Measurements from ENCODE around the gene SPRR3.

Gene SPRR3, protein sequence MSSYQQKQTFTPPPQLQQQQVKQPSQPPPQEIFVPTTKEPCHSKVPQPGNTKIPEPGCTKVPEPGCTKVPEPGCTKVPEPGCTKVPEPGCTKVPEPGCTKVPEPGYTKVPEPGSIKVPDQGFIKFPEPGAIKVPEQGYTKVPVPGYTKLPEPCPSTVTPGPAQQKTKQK

DNA sequence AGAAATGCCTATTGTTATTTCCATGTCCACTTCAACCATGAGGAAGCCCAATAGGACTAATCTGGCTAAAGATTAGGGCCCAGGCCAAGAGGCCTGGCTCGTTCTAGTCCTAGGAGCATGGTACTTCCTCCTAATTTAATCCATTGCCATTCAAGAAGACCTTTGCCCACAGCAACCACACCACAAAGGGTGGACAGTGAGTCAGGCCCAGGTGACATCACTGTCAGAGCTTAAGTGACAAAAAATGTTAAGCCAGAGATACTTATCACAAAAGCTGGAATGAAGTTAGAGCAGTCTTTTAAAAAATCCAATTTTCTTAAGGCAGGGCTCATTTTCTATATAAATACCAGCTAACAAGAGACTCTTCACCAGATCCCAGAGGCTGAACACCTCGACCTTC, at the start of gene SPRR3:
TSS of gene SPRR3 (plus strand) at position 368 of the 400 bp plus-strand sequence. CDS start 1,272 bp downstream, outside the sequence.
- DNase-seq, result no peak

DNA sequence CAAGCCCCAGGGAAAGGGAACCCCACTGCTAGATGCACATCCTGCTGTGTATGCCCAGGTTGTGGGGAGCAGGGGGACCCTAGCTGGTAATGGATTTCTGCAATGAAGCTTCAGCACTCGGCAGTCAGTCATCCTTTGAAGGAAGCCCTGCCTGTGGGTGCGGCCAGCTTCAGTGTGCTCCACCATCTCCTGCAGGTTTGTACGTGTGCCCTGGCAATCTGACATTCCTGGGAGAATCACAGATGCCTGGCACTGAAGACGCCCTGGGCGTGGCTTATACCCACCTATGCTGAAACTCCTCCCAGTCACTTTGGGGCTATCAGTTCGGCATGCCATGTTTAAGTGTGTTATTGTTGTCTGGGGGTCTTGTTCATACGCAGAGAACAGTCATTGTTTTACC, 47.8 kb upstream of the SPRR3 start:
- DNase-seq, result no peak

DNA sequence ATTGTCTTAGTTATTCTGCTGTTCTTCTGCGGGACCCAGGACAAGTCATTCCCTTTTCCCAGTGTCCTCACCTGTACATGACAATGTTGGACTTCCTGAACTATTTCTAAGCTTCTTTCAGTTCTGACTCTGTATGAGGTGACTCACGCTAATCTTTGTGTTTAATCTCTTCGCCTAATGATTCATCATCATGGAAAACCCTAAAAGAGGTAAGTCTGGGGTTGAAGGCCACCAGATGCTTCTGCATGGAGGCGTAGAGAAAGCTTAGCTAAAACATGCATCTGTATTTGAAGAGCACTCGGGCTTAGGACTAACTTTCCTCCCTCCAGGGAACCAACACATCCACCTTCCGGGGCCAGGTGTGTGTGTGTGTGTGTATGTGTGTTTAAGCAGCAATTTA, 47.1 kb upstream of the SPRR3 start:
- DNase-seq, result no peak

DNA sequence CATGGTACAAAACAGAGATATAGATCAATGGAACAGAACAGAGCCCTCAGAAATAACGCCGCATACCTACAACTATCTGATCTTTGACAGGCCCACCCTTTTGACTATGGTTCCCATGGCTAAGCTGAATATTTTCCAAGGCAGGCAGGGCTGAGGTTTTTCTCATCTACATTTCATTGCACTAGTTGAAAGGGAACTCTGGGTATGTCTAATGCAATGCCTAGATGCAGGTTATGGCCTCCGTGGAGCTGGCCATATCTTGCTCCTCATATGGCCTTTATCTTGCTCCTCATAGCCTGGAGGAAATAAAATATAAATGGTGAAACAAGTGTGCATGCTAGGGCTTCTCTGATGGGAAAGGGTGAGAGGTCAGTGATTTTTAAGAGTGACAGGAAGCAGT, 44.0 kb upstream of the SPRR3 start:
- DNase-seq, result no peak

DNA sequence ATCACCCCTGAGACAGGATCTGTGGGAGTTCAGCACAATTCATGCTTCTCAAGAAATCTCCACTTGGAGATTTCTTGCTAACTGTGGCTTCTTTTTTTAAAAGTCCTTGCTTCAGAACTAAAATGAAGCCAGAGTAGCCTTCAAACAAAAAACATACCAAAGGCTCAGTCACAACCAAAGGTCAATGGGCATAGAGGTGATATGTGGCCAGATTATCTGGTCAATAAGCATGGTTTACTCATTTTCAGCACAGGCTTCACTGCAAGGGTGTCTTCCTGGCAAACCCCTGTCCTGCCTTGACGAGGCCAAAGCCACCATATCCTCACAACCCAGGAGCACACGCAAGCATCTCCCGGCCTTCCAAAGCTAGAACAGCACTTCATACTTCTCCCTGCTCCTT, 42.3 kb upstream of the SPRR3 start:
- DNase-seq, result no peak

DNA sequence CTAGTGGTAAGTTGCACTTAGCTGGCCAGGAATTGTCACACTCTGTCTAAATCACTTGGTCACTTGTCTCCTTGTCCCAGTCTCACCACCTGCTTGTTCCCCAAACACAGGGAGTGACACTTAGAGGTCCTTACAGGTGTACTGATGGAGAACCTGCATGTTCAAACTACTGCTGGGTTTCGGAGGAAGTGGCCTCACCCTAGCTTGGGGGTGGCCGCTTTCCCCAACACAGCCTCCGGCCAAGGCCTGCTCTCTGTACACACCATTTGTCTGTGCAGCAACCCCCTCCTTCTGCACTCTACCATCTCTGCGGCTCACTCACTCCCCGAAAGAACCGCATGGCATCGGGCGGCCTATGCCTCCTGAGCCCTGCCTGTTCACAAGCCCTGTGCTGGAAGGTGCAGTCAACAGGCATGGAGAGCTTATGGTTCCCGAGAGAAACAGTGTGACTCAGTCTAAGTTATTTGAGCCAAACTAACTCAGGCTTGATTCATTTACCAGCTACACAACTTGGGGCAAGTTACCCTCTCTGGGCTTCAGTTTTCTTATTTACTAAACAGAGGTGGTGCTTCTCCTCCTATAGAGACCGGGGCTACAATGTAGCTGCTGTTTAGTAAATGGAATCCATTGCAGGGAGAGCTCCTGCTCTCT, 41.6 kb upstream of the SPRR3 start:
- DNase-seq, result no peak

DNA sequence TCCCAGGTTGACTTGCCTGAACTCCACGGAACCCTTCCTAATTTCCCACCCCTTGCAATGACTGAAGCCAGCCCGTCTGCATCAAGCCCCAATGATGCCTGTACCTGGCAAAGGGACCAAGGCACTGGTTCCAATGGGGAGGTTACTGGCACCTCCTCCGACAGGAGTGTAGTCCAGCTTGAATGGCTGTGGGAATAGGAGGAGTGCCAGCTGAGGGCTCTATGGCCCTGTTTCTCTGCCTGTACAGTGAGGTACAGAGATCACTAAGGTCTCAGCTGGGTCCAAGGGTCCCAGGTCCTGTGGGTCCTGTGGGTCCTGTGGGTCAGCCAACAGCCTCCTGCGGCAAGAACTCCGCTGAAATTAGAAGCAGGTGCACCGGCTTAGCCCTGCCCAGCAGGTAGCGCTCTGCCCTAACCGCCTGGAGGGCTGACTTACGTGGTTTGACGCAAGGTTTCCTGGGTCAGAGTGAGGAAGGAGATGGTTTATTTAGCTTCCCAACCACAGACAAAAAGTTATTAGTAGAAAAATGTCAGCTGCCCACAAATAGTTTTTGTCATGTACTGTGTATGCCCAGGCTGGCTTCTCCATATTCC, 41.0 kb upstream of the SPRR3 start:
- DNase-seq, result no peak

DNA sequence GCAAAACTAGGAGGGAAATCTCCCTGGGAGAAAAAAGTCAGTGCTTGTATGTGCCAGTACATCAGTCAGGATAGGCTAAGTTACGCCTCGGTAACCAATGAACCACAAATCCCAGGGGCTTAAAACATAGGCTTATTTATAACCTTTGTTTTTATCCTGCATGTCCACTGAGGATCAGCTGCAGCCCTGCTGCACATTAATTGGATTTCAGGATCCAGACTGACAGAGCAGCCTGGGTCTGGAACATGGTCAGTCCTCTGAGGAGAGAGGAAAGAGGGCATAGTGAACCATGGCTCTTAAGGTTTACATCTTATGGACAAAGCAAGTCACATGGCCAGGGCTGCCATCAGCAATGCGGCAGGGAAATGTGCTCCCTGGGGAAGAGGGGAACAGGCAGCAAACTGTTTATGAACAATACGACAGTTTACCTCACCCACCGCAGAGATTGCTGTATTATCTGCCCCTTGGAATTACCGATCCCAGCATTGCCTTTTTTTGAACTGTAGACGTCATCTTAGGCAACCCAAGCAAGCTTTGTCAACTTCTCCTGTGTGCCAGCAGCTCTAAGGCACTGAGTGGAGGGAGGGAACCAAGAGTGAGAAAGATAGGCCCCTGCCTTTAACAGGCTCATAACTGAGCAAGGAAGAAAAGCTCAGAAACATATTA, 40.2 kb upstream of the SPRR3 start:
- no peak for DNase-seq

DNA sequence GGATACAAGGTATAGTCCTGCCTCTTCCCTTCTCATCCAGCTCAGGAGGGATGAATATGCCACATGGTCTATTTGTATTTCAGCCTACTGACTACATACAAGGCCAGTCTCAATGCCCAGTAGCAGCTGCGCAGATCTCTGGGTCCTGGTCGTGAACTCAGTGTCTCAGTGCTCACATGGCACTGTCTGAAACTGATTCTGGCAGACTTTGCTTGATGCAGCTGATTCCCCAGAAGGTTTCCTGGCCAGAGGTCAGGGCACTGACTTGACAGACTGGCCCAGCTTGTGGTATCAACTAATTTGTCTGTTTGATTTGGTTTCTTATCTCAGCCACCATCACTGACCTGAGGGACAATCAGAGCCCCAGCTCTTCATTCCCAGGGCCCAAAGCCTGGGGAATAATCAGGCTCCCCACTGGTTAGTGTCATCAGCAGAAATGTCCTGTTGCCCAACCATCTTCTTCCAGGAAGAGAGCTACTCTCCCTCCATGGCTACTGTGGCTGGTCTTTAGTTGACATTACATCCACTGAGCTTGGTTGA, 38.6 kb upstream of the SPRR3 start:
- DNase-seq, result no peak

DNA sequence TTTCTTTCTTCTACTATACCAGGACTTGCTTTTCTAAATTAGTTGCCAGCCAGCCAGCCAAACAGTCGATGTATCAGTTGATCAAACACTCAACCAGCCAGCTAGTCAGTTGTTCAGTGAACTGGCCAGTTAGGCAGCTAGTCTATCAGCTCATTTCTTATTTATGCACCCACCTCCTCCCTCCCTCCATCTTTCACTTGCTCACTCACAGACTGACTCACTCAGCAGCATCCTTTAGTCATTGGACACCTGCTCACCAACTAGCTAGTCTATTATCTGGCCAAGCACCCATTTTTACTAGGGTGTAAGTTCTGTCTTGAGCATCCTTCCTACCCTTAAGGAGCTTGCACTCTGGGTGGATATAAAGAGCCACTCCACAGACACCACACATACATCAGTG, 37.0 kb upstream of the SPRR3 start:
- DNase-seq, result no peak

DNA sequence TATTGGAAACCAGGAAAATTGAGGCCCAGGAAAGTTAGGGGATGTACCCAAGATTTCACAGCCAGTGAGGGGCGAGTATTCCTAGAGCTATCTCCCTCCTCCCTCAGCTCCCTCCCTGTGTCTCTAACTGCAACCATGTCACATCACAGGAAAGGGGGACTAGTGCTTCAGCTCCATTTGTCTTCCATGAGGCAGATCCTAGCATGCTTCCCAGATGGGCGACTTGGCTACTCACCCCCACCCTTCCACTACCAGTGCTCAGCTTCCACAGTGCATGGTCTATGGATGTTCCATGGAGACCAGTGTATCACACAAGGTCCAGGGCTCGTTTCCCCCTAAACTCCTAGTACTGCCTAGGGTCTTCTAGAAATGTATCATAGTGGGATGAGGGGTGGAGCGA, 35.7 kb upstream of the SPRR3 start:
- DNase-seq, result no peak

DNA sequence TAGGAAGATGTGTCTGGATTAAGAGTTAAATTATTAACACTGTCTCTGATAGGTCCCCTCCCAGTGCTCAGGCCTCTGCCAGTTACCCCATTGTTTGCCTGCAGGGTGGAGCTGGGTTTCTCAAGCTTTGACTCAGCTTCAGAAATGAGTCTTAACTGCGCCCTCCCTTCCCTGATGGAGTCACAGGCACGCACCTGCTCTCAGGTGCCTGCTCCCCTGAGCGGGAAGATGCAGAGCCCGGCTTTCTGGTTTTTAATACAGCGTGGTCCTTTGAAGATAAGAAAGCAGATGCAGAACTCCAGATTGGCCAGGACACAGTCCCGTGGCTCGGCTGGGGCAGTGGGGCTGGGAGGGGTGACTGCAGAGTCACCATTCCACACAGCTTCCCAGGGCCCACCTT, 34.3 kb upstream of the SPRR3 start:
- no peak for DNase-seq

DNA sequence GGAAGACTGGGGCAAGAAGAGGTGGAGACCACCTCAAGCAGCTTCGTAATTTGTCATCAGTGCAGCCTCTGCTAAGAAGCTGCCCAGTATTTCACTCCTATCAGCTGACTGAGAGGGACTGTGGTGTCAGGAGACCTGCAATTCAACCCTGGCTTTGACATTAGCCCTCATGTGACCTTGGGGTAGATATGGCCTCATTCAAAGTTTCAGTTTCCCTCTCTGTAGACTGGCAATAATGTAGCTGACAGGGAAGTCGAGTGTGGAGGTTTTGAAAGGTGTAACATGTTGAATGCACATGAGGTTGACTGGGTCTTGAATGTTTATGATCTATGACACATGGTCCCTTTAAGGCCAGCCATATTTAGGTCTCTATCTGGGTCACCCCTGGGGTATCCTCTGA, 33.3 kb upstream of the SPRR3 start:
- no peak for DNase-seq

DNA sequence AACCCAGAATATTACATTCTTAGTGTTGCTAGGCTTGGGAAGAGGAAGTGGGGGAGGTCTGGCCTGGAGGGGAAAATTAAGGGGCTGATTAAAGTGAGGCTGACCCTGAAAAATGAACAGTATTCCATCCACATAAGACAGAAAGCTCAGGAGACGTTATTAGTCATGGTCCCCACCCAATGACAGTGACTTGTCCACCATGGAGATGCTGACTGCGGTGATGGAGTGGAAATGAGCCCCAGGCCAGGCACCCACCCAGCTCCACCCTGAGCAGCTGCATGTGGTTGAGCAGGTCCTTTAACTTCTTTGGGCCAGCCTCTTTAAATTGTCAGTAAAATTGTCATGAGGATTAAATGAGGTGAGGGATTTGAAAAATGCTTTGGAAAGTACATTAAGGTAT, 32.5 kb upstream of the SPRR3 start:
- no peak for DNase-seq

DNA sequence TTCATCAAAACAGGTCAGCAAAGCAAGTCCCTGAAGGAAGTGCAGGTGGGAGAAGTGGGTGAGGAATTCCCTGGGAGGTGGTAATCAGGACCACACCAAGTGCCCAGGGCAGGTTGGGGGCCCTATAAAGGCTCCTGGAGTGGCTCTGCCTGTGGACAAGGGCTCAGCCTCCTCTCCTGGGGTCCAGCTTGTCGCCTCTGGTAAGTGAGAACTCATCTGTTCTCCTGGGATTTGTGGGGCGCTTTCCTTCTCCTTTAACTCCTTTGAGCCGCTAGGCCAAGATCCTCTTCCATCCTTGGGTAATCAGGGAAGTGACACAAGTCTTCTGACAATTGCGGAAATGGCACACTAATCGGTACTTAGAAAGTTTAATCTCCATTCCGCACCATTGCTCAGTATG, 31.1 kb upstream of the SPRR3 start, which contains the start of gene SPRR4:
TSS of gene SPRR4 (plus strand) at position 154 of the 400 bp plus-strand sequence. CDS start 1,243 bp downstream, outside the sequence.
- DNase-seq, result no peak

DNA sequence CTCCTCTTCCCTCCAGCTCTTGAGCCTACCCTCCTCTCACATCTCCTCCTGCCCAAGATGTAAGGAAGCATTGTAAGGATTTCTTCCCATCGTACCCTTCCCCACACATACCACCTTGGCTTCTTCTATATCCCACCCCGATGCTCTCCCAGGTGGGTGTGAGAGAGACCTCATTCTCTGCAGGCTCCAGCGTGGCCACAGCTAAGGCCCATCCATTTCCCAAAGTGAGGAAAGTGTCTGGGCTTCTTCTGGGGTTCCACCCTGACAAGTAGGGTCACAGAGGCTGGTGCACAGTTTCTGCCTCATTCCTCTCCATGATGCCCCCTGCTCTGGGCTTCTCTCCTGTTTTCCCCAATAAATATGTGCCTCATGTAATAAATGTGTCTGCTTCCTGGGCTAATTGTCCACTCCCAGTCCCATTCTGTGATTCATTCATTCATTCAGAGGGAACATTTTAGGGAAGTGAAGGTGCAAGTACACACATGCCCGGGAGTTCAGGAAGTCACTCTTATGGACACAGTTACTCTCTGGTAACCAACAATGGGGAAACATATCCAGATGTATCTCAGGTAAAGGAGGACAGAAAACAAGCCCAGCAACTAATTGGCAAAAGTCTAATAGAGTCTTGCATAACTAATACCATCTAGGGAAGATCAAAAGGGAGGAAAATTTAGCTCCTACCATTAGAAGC, 29.2 kb upstream of the SPRR3 start:
- DNase-seq, result no peak

DNA sequence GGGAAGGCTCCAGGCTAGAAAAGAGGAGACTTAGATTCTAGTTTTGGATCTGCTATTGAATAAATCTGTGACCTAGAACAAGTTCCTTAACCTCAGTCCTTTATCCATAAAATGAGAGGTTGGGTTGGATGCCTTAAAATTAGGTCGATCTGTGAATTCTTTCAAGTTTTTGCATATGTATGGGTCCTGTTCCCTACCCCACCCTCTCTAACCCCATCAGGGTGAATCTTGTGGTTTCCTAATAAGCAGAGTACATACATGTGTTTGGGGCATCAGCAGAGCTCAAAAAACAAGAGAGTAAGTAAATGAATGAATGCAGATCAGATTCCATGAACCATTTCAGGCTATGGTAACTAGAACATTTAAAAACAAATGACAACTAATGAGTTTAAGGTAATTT, 24.9 kb upstream of the SPRR3 start:
- no peak for DNase-seq

DNA sequence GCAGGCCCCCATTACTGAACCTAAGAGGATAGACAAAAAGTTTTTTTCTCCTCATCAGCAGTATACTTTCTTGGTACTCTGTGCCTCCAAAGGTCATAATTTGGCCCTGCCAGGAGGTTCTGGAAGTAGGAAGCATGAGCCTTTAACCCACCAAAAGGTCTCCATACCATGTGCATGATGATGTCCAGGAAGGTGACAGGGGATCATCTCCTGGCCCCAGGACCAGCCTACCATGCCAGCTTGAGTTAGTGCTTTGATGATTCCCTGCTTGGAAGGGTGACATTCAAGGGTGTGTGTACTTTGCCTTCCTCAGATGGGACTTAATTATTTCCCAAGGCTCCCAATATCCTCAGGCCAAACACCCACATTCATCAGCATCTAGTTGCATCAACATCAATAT, 23.9 kb upstream of the SPRR3 start:
- DNase-seq, result no peak

DNA sequence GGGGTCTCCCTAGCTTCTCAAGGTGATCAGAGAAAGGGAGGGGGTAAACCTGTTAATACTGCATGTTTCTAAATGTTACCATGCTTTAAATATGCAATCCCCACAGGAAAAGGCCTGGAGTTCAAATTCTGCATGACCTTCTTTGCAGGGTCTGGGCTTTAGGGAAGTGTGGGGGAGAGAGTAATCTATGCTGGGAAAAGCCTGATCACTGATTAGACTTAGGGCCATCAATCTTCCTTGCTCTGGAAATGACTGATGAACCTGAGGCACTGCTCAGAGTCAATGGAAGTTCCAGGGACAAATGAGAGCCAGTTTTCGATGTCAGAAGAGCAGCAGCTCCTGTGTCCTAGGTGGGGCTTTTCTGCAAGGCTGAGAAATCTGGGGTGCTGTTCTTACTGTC, 20.9 kb upstream of the SPRR3 start:
- DNase-seq, result no peak

DNA sequence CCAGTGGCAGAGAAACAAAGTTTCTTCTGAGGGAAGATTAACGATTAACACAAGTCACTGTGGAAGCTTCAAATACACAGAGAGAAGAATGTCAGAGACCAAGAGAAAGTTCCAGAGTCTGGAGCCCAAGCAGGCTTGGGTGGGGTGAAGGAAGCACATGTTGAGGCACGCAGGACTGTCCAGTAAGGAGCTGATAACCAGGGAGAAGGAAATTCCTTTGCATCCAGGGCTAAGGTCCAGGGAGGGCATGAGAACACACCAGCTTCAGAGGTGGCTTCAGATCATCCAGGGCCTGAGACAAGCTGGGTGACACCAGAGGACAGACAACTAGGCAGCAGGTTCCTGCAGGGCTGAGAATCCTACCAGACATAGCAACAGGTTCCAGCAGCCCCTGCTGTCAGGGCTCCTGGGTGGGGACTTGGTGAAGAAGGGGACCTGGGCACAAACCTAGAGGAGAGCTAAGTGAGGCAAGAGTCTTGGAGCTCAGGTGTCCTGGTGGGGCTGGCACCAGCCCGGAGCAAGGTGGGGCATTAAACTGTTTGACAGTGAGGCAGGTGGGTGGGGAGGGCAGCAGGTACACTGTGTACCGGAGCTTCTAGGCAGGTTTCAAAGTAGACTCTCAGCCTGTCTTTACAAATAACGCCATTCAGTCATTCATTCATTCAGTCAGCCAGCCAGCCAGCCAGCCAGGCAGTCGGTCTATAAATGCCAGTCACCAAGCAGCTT, 20.2 kb upstream of the SPRR3 start:
- no peak for DNase-seq

DNA sequence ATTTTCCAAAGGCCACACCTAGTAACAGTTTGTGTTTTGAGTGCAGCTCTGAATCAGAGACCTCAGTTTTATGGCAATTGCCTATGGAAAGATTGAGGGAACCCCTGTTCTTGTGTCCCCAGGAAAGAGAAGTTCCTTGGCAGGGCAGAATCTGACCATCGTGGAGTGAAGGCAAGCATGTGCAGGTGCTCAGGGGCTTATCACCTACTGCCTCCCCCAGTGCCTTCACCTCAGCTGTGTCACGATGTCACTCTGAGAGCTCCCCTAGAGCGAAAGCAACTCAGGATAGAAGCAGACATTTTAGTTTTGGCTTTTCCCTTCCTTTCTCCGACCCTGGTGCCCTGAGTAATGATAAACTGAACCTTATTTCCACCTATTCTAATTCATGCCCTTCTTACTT, 19.5 kb upstream of the SPRR3 start:
- DNase-seq, result no peak

DNA sequence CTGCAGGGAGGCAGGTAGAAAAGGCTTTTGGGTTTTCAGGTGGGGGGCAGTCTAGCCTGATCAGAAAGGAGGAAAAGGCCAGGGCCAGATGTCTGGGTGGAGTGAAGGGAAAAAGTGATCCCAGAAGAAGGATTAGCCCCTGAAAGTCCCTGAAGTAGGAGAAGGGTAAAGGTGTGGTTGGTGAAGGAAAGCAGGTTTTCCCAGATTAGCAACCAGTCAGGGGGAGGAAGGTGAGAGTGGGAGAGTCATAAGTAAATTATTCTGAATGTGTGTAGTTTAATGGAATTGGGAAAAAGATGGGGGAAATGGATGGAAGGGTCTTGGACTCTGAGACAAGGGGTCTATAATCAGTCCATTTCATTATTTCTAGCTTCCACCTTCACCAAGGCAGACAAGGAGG, 18.3 kb upstream of the SPRR3 start:
- no peak for DNase-seq

DNA sequence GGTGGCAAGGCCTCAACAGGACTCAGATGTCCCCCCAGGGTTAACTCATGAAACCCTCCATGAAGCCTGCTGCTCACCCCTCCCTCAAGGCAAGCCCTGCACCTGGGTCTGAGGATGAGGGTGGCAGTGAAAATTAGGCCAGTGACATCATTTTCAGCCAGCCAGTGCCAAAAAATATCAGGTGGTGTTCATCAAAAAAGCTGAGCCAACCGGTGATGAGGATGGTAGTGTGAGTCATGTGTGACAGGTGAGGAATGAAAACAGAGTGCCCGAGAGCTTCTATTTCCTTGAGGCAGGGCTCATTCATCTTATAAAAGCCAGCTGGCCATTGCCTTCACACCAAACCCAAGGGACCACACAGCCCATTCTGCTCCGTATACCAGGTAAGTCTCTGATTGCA, 17.8 kb upstream of the SPRR3 start, which contains the start of gene SPRR1A:
TSS of gene SPRR1A (plus strand) at position 339 of the 400 bp plus-strand sequence. CDS start 1,150 bp downstream, outside the sequence.
- no peak for DNase-seq

Measured in CD4-positive, alpha-beta T cell treated with Interleukin-4 for 1 hour (primary cell).